ENCODE results near the gene C22orf15.

DNA sequence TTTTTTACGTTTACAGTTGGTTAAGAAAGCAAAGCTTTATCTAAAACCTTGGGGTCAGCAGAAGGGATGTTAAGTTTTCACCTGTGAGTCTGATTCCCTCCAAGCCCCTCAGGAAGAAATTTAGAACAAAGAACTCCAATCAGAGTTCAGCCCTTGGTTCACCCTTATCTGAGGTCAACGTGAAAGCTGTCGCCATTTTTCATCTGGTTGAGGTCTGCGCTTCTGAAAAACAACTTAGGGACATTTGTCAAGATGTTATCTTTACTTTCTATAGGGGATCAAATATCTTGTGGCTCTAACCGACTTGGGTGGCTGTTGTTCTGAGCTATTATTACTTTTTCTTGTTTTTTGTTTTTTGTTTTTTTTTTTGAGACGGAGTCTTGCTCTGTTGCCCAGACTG is 41.9 kb upstream of the C22orf15 start:
- no peak for TF ChIP-seq NR3C1 (IDR thresholded peaks at IDR 0.05)
- no peak for TF ChIP-seq CBX2 (IDR thresholded peaks at IDR 0.05; ENCODE audit: borderline replicate concordance, low read depth)
- TF ChIP-seq KDM1A (IDR thresholded peaks at IDR 0.05; ENCODE audit: low read depth) = no peak
- TF ChIP-seq MAZ (IDR thresholded peaks at IDR 0.05; ENCODE audit: borderline replicate concordance, low read depth, low read length) = no peak
- TF ChIP-seq RAD21 (conservative IDR thresholded peaks at IDR 0.05 in 1 of 2, IDR thresholded peaks at IDR 0.05 in 1 of 2) = no peak
- TF ChIP-seq, protein P1, sequence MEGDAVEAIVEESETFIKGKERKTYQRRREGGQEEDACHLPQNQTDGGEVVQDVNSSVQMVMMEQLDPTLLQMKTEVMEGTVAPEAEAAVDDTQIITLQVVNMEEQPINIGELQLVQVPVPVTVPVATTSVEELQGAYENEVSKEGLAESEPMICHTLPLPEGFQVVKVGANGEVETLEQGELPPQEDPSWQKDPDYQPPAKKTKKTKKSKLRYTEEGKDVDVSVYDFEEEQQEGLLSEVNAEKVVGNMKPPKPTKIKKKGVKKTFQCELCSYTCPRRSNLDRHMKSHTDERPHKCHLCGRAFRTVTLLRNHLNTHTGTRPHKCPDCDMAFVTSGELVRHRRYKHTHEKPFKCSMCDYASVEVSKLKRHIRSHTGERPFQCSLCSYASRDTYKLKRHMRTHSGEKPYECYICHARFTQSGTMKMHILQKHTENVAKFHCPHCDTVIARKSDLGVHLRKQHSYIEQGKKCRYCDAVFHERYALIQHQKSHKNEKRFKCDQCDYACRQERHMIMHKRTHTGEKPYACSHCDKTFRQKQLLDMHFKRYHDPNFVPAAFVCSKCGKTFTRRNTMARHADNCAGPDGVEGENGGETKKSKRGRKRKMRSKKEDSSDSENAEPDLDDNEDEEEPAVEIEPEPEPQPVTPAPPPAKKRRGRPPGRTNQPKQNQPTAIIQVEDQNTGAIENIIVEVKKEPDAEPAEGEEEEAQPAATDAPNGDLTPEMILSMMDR (IDR thresholded peaks at IDR 0.05) = no peak

Data from A549 (cell line).